PC-3 (cell line): ENCODE measurements around the gene NUDT3. TPM values are rescaled to one million over a fixed set of nuclear protein-coding genes. Genes with fewer than 3 reads are reported as not detected.

Experiments
- ATAC-seq: fragments of 200-7000 bp; cut with Tn5 transposase; 2 replicates; pipeline ENCODE4 v1.9.1; 2020; ENCODE audit warnings: mild to moderate bottlenecking, moderate library complexity
- BruUV-seq: library from RNA; stranded (reverse); fragments of 400-500 nt; replicated peaks from 2 replicates; lab custom pipeline; 2021; lab: Mats Ljungman, UMichigan
- CTCF ChIA-PET: fragments of 300-600 bp; sonication (Branson Sonifier 250); formaldehyde crosslinking; loops from one replicate; lab custom pipeline; 2022; ENCODE audit warnings: antibody characterized with exemption; lab: Charles Lee
- POLR2A ChIA-PET: fragments of 300-600 bp; sonication (Branson Sonifier 250); formaldehyde crosslinking; loops from one replicate; lab custom pipeline; 2022; ENCODE audit warnings: antibody characterized with exemption; ENCODE audit not compliant: unreplicated experiment; lab: Charles Lee
- DNase-seq: peaks from one replicate; pipeline ENCODE4 v3.0.0-alpha.2; 2015
- H2AFZ ChIP-seq: fragments of 300-600 bp; sonication (generic); 2 replicates; pipeline ENCODE4 v1.6.0; 2016; ENCODE audit warnings: antibody characterized with exemption, low read length
- H3F3A ChIP-seq: fragments of 300-600 bp; sonication (generic); one replicate; pipeline ENCODE4 v1.6.0; 2017; ENCODE audit warnings: antibody characterized with exemption, low read length, control low read depth, mild to moderate bottlenecking; ENCODE audit not compliant: unreplicated experiment
- H3K27ac ChIP-seq: fragments of 300-600 bp; sonication (generic); 2 replicates; pipeline ENCODE4 v1.5.1; 2016; ENCODE audit warnings: mild to moderate bottlenecking, low read length
- H3K27me3 ChIP-seq: fragments of 300-600 bp; sonication (generic); 2 replicates; pipeline ENCODE4 v1.6.1; 2016; ENCODE audit warnings: low read length, mixed read lengths
- H3K36me3 ChIP-seq: fragments of 300-600 bp; sonication (generic); 2 replicates; pipeline ENCODE4 v1.6.1; 2016; ENCODE audit warnings: low read depth, mixed run types, low read length, mixed read lengths
- H3K4me1 ChIP-seq: fragments of 300-600 bp; sonication (generic); 2 replicates; pipeline ENCODE4 v1.5.1; 2016; ENCODE audit warnings: low read length; ENCODE audit not compliant: insufficient read depth
- H3K4me2 ChIP-seq: fragments of 300-600 bp; sonication (generic); 2 replicates; pipeline ENCODE4 v1.6.0; 2016; ENCODE audit warnings: low read length
- H3K4me3 ChIP-seq: fragments of 300-600 bp; sonication (generic); 2 replicates; pipeline ENCODE4 v1.5.1; 2016; ENCODE audit warnings: mild to moderate bottlenecking, low read length, mixed read lengths
- H3K79me2 ChIP-seq: fragments of 300-600 bp; sonication (generic); 2 replicates; pipeline ENCODE4 v1.6.1; 2017; ENCODE audit warnings: low read length, mixed read lengths
- H3K9ac ChIP-seq: fragments of 300-600 bp; sonication (generic); 2 replicates; pipeline ENCODE4 v1.6.0; 2016; ENCODE audit warnings: mild to moderate bottlenecking, low read length
- H3K9me2 ChIP-seq: fragments of 300-600 bp; sonication (generic); replicated peaks from 2 replicates; pipeline ENCODE4 v1.6.1; 2016; ENCODE audit warnings: mixed run types, low read length, mixed read lengths
- H3K9me3 ChIP-seq: fragments of 300-600 bp; sonication (generic); 2 replicates; pipeline ENCODE4 v1.6.1; 2016; ENCODE audit warnings: low read length, mixed read lengths
- H4K20me1 ChIP-seq: fragments of 300-600 bp; sonication (generic); 2 replicates; pipeline ENCODE4 v1.6.1; 2016; ENCODE audit warnings: low read length, mixed read lengths
- CTCF ChIP-seq: fragments of 300-600 bp; sonication (generic); conservative IDR thresholded peaks from 2 replicates; pipeline ENCODE4 v1.5.1; 2017; ENCODE audit warnings: antibody characterized with exemption, low read depth, mild to moderate bottlenecking, low read length
- EZH2 ChIP-seq: fragments of 300-600 bp; sonication (generic); IDR thresholded peaks from one replicate; pipeline ENCODE4 v1.6.1; 2017; ENCODE audit warnings: antibody characterized with exemption, mild to moderate bottlenecking, low read length; ENCODE audit not compliant: unreplicated experiment
- EZH2phosphoT487 ChIP-seq: fragments of 300-600 bp; sonication (generic); IDR thresholded peaks from 2 replicates; pipeline ENCODE4 v1.6.1; 2018; ENCODE audit warnings: mild to moderate bottlenecking, antibody characterized with exemption, low read length, borderline replicate concordance
- intact Hi-C: fragments of 100-400 bp; cut with micrococcal nuclease; formaldehyde crosslinking; loops from 2 replicates; pipeline ENCODE4 v1.9.0; 2023
- total RNA-seq: library from RNA; depleted of rRNA; stranded (reverse); fragments of >200 nt; gene quantifications from 2 replicates; pipeline ENCODE4 v1.2.3, GENCODE V29; 2014

NUDT3 gene
- total RNA-seq, 1 experiment from 2014 or later, result 24.6 TPM

GRCh38 chr6:34304164-34304563 is 88.3 kb downstream of the NUDT3 start:
- Histone ChIP-seq H3K4me3 (no peak overlapping the region), H3K27ac (no peak overlapping the region), H3K4me1 (no peaks in the 10 kb centered on the region), H3K9me3 (no peaks in the 10 kb centered on the region), H4K20me1 (no peaks in the 10 kb centered on the region), H3K79me2 (peaks cover 11% of the 10 kb centered on the region; the same call in 1 of the 2 replicates), H3K9me2 (no peaks in the 10 kb centered on the region), H3K9ac (no peak overlapping the region), H3K4me2 (no peak overlapping the region), H3K36me3 (no peaks in the 10 kb centered on the region), H3K27me3 (no peaks in the 10 kb centered on the region), H2AFZ (no peak overlapping the region), H3F3A (no peaks in the 10 kb centered on the region)
- POLR2A ChIA-PET, result interaction anchor here (0.6 kb wide), 1 partner anchor 22 kb away, joined by 5 read pairs; no protein-coding TSS in a partner anchor
- CTCF ChIA-PET, result no interaction called here
- ATAC-seq (no peak), DNase-seq (no peak)
- TF ChIP-seq EZH2phosphoT487, result no peak
- TF ChIP-seq EZH2, result no peak
- TF ChIP-seq CTCF, result no peak
- BruUV-seq, result no TSS peak
- intact Hi-C loops, result no loop called here

- POLR2A ChIA-PET, result interaction anchor here (0.7 kb wide), 1 partner anchor 66 kb away, joined by 5 read pairs; the partner anchor contains the start of gene HMGA1
Measured at GRCh38 chr6:34302929-34303328, 89.5 kb downstream of the NUDT3 start.

GRCh38 chr6:34301408-34301807 is 91.1 kb downstream of the NUDT3 start:
- TF ChIP-seq CTCF (no peak), EZH2 (no peak), EZH2phosphoT487 (no peak)
- ChIA-PET POLR2A (no interaction called here), CTCF (no interaction called here)
- Histone ChIP-seq H3K4me1 (no peaks in the 10 kb centered on the region), H3K27ac (no peak overlapping the region), H3K36me3 (no peaks in the 10 kb centered on the region), H4K20me1 (no peaks in the 10 kb centered on the region), H3F3A (no peaks in the 10 kb centered on the region), H3K4me3 (no peak overlapping the region), H3K4me2 (no peak overlapping the region), H3K9ac (no peak overlapping the region), H3K79me2 (no peaks in the 10 kb centered on the region), H3K9me3 (no peaks in the 10 kb centered on the region), H3K9me2 (no peaks in the 10 kb centered on the region), H2AFZ (no peak overlapping the region), H3K27me3 (no peaks in the 10 kb centered on the region)
- no peak for ATAC-seq
- intact Hi-C loops, result no loop called here
- DNase-seq, result no peak
- no TSS peak for BruUV-seq

More at GRCh38 chr6:34302929-34303328, 89.5 kb downstream of the NUDT3 start:
- Histone ChIP-seq H3F3A (no peaks in the 10 kb centered on the region), H3K27ac (no peak overlapping the region), H3K79me2 (no peaks in the 10 kb centered on the region), H3K4me2 (no peak overlapping the region), H3K4me1 (no peaks in the 10 kb centered on the region), H3K4me3 (no peak overlapping the region), H2AFZ (no peak overlapping the region), H3K9ac (no peak overlapping the region), H3K36me3 (no peaks in the 10 kb centered on the region), H3K9me3 (no peaks in the 10 kb centered on the region), H3K27me3 (no peaks in the 10 kb centered on the region), H4K20me1 (no peaks in the 10 kb centered on the region), H3K9me2 (no peaks in the 10 kb centered on the region)
- no peak for TF ChIP-seq EZH2phosphoT487
- DNase-seq (no peak), ATAC-seq (no peak)
- intact Hi-C loops, result no loop called here
- CTCF ChIA-PET, result no interaction called here
- no TSS peak for BruUV-seq
